Endothelial cell of umbilical vein (primary cell): ENCODE results near the gene SLC25A33. TPM values are rescaled to one million over a fixed set of nuclear protein-coding genes. Genes with fewer than 3 reads are reported as not detected.
"Not testable (repeated sequence)": the region's sequence is repeated elsewhere in the genome, so short reads cannot be mapped to it uniquely, and the experiment has no call there.

Experiments used
- BruUV-seq: library from RNA; stranded (reverse); fragments of 400-500 nt; replicated peaks from 2 replicates; lab custom pipeline; 2021; lab: Mats Ljungman, UMichigan
- CTCF ChIA-PET: fragments of 300-600, 350-600 bp; sonication (Branson Sonifier 250); formaldehyde crosslinking; loops from one replicate; lab custom pipeline; 2021; ENCODE audit warnings: antibody characterized with exemption, inconsistent platforms; lab: Charles Lee
- POLR2A ChIA-PET: fragments of 300-600, 350-600 bp; sonication (Branson Sonifier 250); formaldehyde crosslinking; loops from one replicate; lab custom pipeline; 2021; ENCODE audit warnings: antibody characterized with exemption, inconsistent platforms; lab: Charles Lee
- DNase-seq: peaks from one replicate; pipeline ENCODE4 v3.0.0-alpha.2; 2011; ENCODE audit warnings: low read depth, low spot score
- FAIRE-seq: peaks from 2 replicates; lab custom pipeline; 2011; peaks lifted over from hg19 to GRCh38; lab: Jason Lieb, UNC
- H2AFZ ChIP-seq: 2 replicates; pipeline ENCODE4 v1.6.0; 2012; ENCODE audit warnings: low read depth, low read length, control low read depth, inconsistent platforms
- H3K27ac ChIP-seq: 2 replicates; pipeline ENCODE4 v1.5.1; 2011; ENCODE audit warnings: low read depth, mild to moderate bottlenecking, control low read depth, low read length, moderate library complexity; ENCODE audit not compliant: insufficient read depth
- H3K27me3 ChIP-seq, 2 experiments: 2 replicates each; pipeline versions ENCODE4 v1.6.0 to v1.6.1; 2011; ENCODE audit warnings: low read length in 2 of 2, mixed read lengths in 1 of 2; ENCODE audit not compliant: control insufficient read depth in 2 of 2, insufficient read depth in 2 of 2
- H3K36me3 ChIP-seq, 2 experiments: 2 replicates in 1 of 2; 3 replicates in 1 of 2; pipeline ENCODE4 v1.5.1; 2011; ENCODE audit warnings: low read length in 2 of 2, mild to moderate bottlenecking in 1 of 2, moderate library complexity in 1 of 2; ENCODE audit not compliant: control insufficient read depth in 2 of 2, insufficient read depth in 2 of 2; ENCODE audit errors: extremely low read depth in 1 of 2
- H3K4me1 ChIP-seq: 3 replicates; pipeline ENCODE4 v1.5.1; 2011; ENCODE audit warnings: mild to moderate bottlenecking, low read length; ENCODE audit not compliant: control insufficient read depth, insufficient read depth; ENCODE audit errors: extremely low read depth
- H3K4me2 ChIP-seq: 2 replicates; pipeline ENCODE4 v1.6.1; 2011; ENCODE audit warnings: low read length, control low read depth, mixed read lengths; ENCODE audit not compliant: insufficient read depth
- H3K4me3 ChIP-seq, 3 experiments: fragments of 200-600 bp in 1 of 3; sonication (generic), shearing (Covaris generic) in 1 of 3; replicated peaks in 1 of 3; 2 replicates each; pipeline ENCODE4 v1.5.1; 2011 to 2016; ENCODE audit warnings: control low read depth in 3 of 3, low read length in 3 of 3, mild to moderate bottlenecking in 2 of 3, inconsistent platforms in 1 of 3, low read depth in 1 of 3, moderate library complexity in 1 of 3; ENCODE audit not compliant: insufficient read depth in 1 of 3
- H3K79me2 ChIP-seq: 2 replicates; pipeline ENCODE4 v1.6.0; 2012; ENCODE audit warnings: low read length, inconsistent platforms; ENCODE audit not compliant: control insufficient read depth, insufficient read depth
- H3K9ac ChIP-seq: replicated peaks from 2 replicates; pipeline ENCODE3; 2011; ENCODE audit warnings: low read length, control low read depth; ENCODE audit not compliant: insufficient read depth; ENCODE audit errors: extremely low read depth
- H3K9me1 ChIP-seq: replicated peaks from 3 replicates; pipeline ENCODE4 v1.6.0; 2011; ENCODE audit warnings: mild to moderate bottlenecking, low read length; ENCODE audit not compliant: control insufficient read depth, insufficient read depth; ENCODE audit errors: extremely low read depth
- H3K9me3 ChIP-seq: replicated peaks from 2 replicates; pipeline ENCODE4 v1.5.1; 2012; ENCODE audit warnings: low read length, inconsistent platforms; ENCODE audit not compliant: control insufficient read depth, insufficient read depth
- H4K20me1 ChIP-seq: replicated peaks from 2 replicates; pipeline ENCODE3; 2011; ENCODE audit warnings: mild to moderate bottlenecking, low read length; ENCODE audit not compliant: control insufficient read depth, insufficient read depth; ENCODE audit errors: extremely low read depth
- MYC ChIP-seq: IDR thresholded peaks from one replicate; pipeline ENCODE4 v1.6.1; 2011; ENCODE audit warnings: mild to moderate bottlenecking, low read depth, low read length
- dilution Hi-C: fragments of 300-500 bp; cut with MboI; formaldehyde crosslinking; loops from one replicate; pipeline ENCODE4 v1.15.0; 2019; ENCODE audit warnings: low sequenced_read_pairs; ENCODE audit not compliant: extremely low pct_ligation_motif_present
- intact Hi-C: fragments of 100-400 bp; cut with micrococcal nuclease; formaldehyde crosslinking; loops from one replicate; pipeline ENCODE4 v1.10.0; 2022
- polyA plus RNA-seq, 4 experiments: library from polyadenylated mRNA; depleted of rRNA in 3 of 4; stranded (reverse) in 3 of 4; unstranded in 1 of 4; fragments of >200 nt; gene quantifications; 2 replicates each; pipeline versions ENCODE4 v1.2.1 to v1.2.3, GENCODE V29; 2011 to 2012; ENCODE audit warnings: missing spikeins in 1 of 4
- total RNA-seq: library from RNA; stranded (reverse); gene quantifications from 2 replicates; pipeline ENCODE4 v1.2.3, GENCODE V29; 2021

SLC25A33 gene
- total and polyA plus RNA-seq, 2 donors (not counting 3 experiments of a cell fraction or from before 2014, with no cell fraction given): 3.8 to 6.6 TPM

- DNase-seq: no peak
- Histone ChIP-seq H3K4me2 (no peak overlapping the region), H3K9me3 (no peaks in the 10 kb centered on the region), H3K4me3 (no peak overlapping the region), H3K9me1 (no peaks in the 10 kb centered on the region), H3K4me1 (no peaks in the 10 kb centered on the region), H4K20me1 (no peaks in the 10 kb centered on the region), H3K79me2 (no peaks in the 10 kb centered on the region), H3K27me3 (no peaks in the 10 kb centered on the region), H2AFZ (no peak overlapping the region), H3K27ac (no peak overlapping the region), H3K36me3 (no peaks in the 10 kb centered on the region), H3K9ac (no peak overlapping the region)
- POLR2A ChIA-PET: interaction anchor here (0.5 to 0.7 kb wide), 2 partner anchors 10 to 41 kb away, joined by 4 to 5 read pairs; no protein-coding TSS in a partner anchor
- intact Hi-C loops (loop anchor here (10.0 kb wide), 1 partner anchor 801 kb away; no protein-coding TSS in a partner anchor), dilution Hi-C loops (no loop called here)
- TF ChIP-seq MYC: no peak
- no peak for FAIRE-seq
- no TSS peak for BruUV-seq
- CTCF ChIA-PET: interaction anchor here (0.6 kb wide), 1 partner anchor 29 kb away, joined by 3 read pairs; no protein-coding TSS in a partner anchor
Observed at GRCh38 chr1:9624081-9624480, 84.8 kb downstream of the SLC25A33 start.

- H3K9ac ChIP-seq, H3K4me2 ChIP-seq, H3K4me3 ChIP-seq, H4K20me1 ChIP-seq, BruUV-seq, H2AFZ ChIP-seq, H3K9me1 ChIP-seq, H3K36me3 ChIP-seq, dilution Hi-C loops, H3K4me1 ChIP-seq, H3K27ac ChIP-seq, H3K79me2 ChIP-seq, FAIRE-seq, H3K27me3 ChIP-seq, DNase-seq, H3K9me3 ChIP-seq, POLR2A ChIA-PET: not testable (repeated sequence)
- intact Hi-C loops: loop anchor here (10.0 kb wide), 1 partner anchor 800 kb away; no protein-coding TSS in a partner anchor
- CTCF ChIA-PET: interaction anchor here (1.4 to 4.1 kb wide), 2 partner anchors 8 to 62 kb away, joined by 4 to 19 read pairs; no protein-coding TSS in a partner anchor
Observed at GRCh38 chr1:9625030-9625429, 85.8 kb downstream of the SLC25A33 start.
